Transverse colon (tissue), 3 donors: ENCODE data around the gene COL23A1.

ENCODE experiments used
- POLR2A ChIP-seq: fragments of 450-650 bp; IDR thresholded peaks from one replicate; pipeline ENCODE4 v1.6.1; 2016; ENCODE audit warnings: antibody characterized with exemption, mild to moderate bottlenecking, moderate library complexity
- TF ChIP-seq, protein P1 (sequence below), 5 experiments: fragments of 200-600 bp in 3 of 5; fragments of 450-650 bp in 2 of 5; sonication (generic) in 3 of 5; IDR thresholded peaks; 1 replicate in 2 of 5; 2 replicates in 3 of 5; pipeline ENCODE4 v1.5.1; 2016 to 2017; ENCODE audit warnings: antibody characterized with exemption in 5 of 5, inconsistent platforms in 3 of 5, mild to moderate bottlenecking in 2 of 5, moderate library complexity in 1 of 5

DNA sequence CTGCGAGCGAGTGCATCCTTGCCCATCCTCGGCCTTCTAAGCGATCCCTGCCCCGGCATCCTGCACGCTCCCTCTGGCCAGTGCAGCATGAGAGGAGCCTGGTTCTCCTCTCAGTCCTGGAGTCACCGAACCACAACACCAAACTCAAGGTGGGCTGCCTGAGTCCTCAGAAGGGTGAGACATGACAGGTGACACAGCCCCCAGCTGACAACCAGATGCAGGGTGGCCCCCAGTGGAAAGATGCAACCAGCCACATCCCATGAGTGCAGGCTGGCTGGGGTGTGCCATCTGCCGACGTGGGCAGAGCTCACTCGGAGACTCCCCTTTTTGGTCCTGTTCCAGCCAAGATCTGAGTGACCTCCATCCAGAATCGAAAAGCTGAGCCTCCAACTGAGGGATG is 58.4 kb downstream of the COL23A1 start:
- TF ChIP-seq, protein P1, sequence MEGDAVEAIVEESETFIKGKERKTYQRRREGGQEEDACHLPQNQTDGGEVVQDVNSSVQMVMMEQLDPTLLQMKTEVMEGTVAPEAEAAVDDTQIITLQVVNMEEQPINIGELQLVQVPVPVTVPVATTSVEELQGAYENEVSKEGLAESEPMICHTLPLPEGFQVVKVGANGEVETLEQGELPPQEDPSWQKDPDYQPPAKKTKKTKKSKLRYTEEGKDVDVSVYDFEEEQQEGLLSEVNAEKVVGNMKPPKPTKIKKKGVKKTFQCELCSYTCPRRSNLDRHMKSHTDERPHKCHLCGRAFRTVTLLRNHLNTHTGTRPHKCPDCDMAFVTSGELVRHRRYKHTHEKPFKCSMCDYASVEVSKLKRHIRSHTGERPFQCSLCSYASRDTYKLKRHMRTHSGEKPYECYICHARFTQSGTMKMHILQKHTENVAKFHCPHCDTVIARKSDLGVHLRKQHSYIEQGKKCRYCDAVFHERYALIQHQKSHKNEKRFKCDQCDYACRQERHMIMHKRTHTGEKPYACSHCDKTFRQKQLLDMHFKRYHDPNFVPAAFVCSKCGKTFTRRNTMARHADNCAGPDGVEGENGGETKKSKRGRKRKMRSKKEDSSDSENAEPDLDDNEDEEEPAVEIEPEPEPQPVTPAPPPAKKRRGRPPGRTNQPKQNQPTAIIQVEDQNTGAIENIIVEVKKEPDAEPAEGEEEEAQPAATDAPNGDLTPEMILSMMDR (IDR thresholded peaks at IDR 0.05) = no peak
- no peak for TF ChIP-seq POLR2A
